Upper lobe of left lung (tissue), 6 donors: ENCODE data around the gene MACROD2. TPM values are rescaled to one million over a fixed set of nuclear protein-coding genes. Genes with fewer than 3 reads are reported as not detected.

Experiments used
- ATAC-seq, 2 donors: fragments of 200-7000 bp; cut with Tn5 transposase; one replicate each; pipeline ENCODE4 v1.9.1; 2022; ENCODE audit warnings: mild to moderate bottlenecking in 2 of 2, moderate library complexity in 2 of 2; ENCODE audit not compliant: low FRiP score in 2 of 2
- DNase-seq, 2 donors: peaks; one replicate each; pipeline ENCODE4 v3.0.0-alpha.2; 2019 to 2020
- H3K27ac ChIP-seq, 4 donors: fragments of 200-600 bp; sonication (generic); one replicate each; pipeline ENCODE4 v1.5.1; 2016 to 2019
- H3K27me3 ChIP-seq, 4 donors: fragments of 200-600 bp; sonication (generic); one replicate each; pipeline ENCODE4 v1.5.1; 2017 to 2019
- H3K36me3 ChIP-seq, 4 donors: fragments of 200-600 bp; sonication (generic); one replicate each; pipeline ENCODE4 v1.5.1; 2016 to 2019
- H3K4me1 ChIP-seq, 4 donors: fragments of 200-600 bp; sonication (generic); one replicate each; pipeline ENCODE4 v1.5.1; 2018 to 2019
- H3K4me3 ChIP-seq, 4 donors: fragments of 200-600 bp; sonication (generic); one replicate each; pipeline ENCODE4 v1.5.1; 2017 to 2019; ENCODE audit warnings: mild to moderate bottlenecking in 2 of 4, moderate library complexity in 1 of 4
- H3K9me3 ChIP-seq, 4 donors: fragments of 200-600 bp; sonication (generic); one replicate each; pipeline ENCODE4 v1.5.1; 2018 to 2019
- CTCF ChIP-seq, 6 experiments: fragments of 450-650 bp in 4 of 6; fragments of 200-600 bp in 2 of 6; sonication (generic) in 2 of 6; IDR thresholded peaks; one replicate each; pipeline ENCODE4 v1.5.1; 2016 to 2019; ENCODE audit warnings: antibody characterized with exemption in 6 of 6
- EP300 ChIP-seq, 4 donors: sonication (generic); formaldehyde crosslinking; IDR thresholded peaks; one replicate each; pipeline ENCODE4 v1.5.1; 2017; ENCODE audit warnings: antibody characterized with exemption in 4 of 4, control low read depth in 2 of 4
- POLR2A ChIP-seq, 4 donors: fragments of 450-650 bp; IDR thresholded peaks; one replicate each; pipeline ENCODE4 v1.5.1; 2016 to 2017; ENCODE audit warnings: antibody characterized with exemption in 4 of 4, mild to moderate bottlenecking in 2 of 4
- POLR2AphosphoS5 ChIP-seq, 2 donors: sonication (generic); formaldehyde crosslinking; IDR thresholded peaks; one replicate each; pipeline ENCODE4 v1.5.1; 2017; ENCODE audit warnings: antibody characterized with exemption in 2 of 2
- WGBS, 2 donors: methylation state at CpG; one replicate each; pipeline ENCODE4 v1.1.5; 2017 to 2018; 5-methylcytosine and 5-hydroxymethylcytosine counted together
- total RNA-seq, 6 donors: library from RNA; depleted of rRNA in 4 of 6; stranded (reverse); fragments of >200 nt in 4 of 6; gene quantifications; one replicate each; pipeline versions ENCODE4 v1.1.0 to v1.2.1, GENCODE V29; 2016 to 2021
- donor health status: DM: no; HTN: no; CAD: no; lungs with moderate emphysema.
- donor health status: DM: no; HTN: yes; CAD: no; lungs with severe emphysema.

The MACROD2 gene
- total RNA-seq, 6 donors from 2014 or later: 20.7 to 84.3 (median 36.3) TPM

DNA sequence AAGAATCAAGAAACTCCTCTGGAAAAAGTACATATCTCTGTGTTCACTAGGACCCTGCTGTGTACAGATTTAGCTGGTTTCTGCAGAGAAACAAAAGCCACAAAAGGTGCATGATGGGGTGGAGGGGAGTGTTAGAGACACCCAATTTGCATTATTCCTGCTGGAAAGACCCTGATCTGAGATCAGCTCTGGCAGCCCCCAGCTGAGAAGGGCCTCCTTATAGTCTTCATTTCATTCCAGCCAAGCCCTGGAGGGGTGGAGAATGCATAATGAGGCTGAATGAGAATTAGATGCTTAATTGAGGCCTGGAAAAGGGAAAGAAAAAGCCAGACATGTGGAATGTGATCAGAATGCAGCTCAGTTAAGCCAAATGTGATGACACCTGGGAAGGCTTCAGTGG is 2032.4 kb downstream of the MACROD2 start:
- Histone ChIP-seq H3K4me1 (no peaks in the 10 kb centered on the region), H3K36me3 (no peaks in the 10 kb centered on the region), H3K4me3 (no peak overlapping the region), H3K27ac (no peak overlapping the region), H3K9me3 (no peaks in the 10 kb centered on the region), H3K27me3 (no peaks in the 10 kb centered on the region)
- DNase-seq (no peak), ATAC-seq (no peak)
- TF ChIP-seq CTCF (IDR thresholded peaks at IDR 0.05) (no peak), POLR2AphosphoS5 (IDR thresholded peaks at IDR 0.05) (no peak), EP300 (IDR thresholded peaks at IDR 0.05) (no peak), POLR2A (IDR thresholded peaks at IDR 0.05) (no peak)

GRCh38 chr20:16028923-16029322 is 2033.6 kb downstream of the MACROD2 start:
- ATAC-seq (no peak), DNase-seq (no peak)
- Histone ChIP-seq H3K27me3 (no peaks in the 10 kb centered on the region), H3K36me3 (no peaks in the 10 kb centered on the region), H3K27ac (no peak overlapping the region), H3K4me1 (no peaks in the 10 kb centered on the region), H3K9me3 (no peaks in the 10 kb centered on the region), H3K4me3 (no peak overlapping the region)
- WGBS, 2 donors: 86 to 89% methylated on average over 6 of the region's 6 CpGs
- no peak for TF ChIP-seq EP300 (IDR thresholded peaks at IDR 0.05)
- no peak for TF ChIP-seq POLR2A (IDR thresholded peaks at IDR 0.05)
- TF ChIP-seq CTCF (IDR thresholded peaks at IDR 0.05): no peak
- no peak for TF ChIP-seq POLR2AphosphoS5 (IDR thresholded peaks at IDR 0.05)

GRCh38 chr20:16030253-16030652 is 2034.9 kb downstream of the MACROD2 start:
- no peaks in the 10 kb centered on the region for H3K4me1 ChIP-seq
- H3K27ac ChIP-seq: no peak overlapping the region
- H3K9me3 ChIP-seq: no peaks in the 10 kb centered on the region
- WGBS, 2 donors: 41 to 56% methylated on average over 2 of the region's 2 CpGs
- H3K36me3 ChIP-seq: no peaks in the 10 kb centered on the region
- no peaks in the 10 kb centered on the region for H3K27me3 ChIP-seq
- no peak for DNase-seq
- TF ChIP-seq CTCF (IDR thresholded peaks at IDR 0.05): no peak
- no peak for TF ChIP-seq EP300 (IDR thresholded peaks at IDR 0.05)
- no peak for TF ChIP-seq POLR2AphosphoS5 (IDR thresholded peaks at IDR 0.05)
- no peak for TF ChIP-seq POLR2A (IDR thresholded peaks at IDR 0.05)
- H3K4me3 ChIP-seq: no peak overlapping the region
- ATAC-seq: no peak

GRCh38 chr20:16035576-16035975 is 2040.3 kb downstream of the MACROD2 start:
- H3K36me3 ChIP-seq: no peaks in the 10 kb centered on the region
- no peak overlapping the region for H3K27ac ChIP-seq
- no peaks in the 10 kb centered on the region for H3K9me3 ChIP-seq
- no peaks in the 10 kb centered on the region for H3K27me3 ChIP-seq
- H3K4me3 ChIP-seq: no peak overlapping the region
- no peaks in the 10 kb centered on the region for H3K4me1 ChIP-seq
- DNase-seq (no peak), ATAC-seq (no peak)
- 82 to 90% methylated on average over 3 of the region's 3 CpGs for WGBS, 2 donors
- TF ChIP-seq CTCF (IDR thresholded peaks at IDR 0.05) (no peak), POLR2A (IDR thresholded peaks at IDR 0.05) (no peak), EP300 (IDR thresholded peaks at IDR 0.05) (no peak), POLR2AphosphoS5 (IDR thresholded peaks at IDR 0.05) (no peak)

DNA sequence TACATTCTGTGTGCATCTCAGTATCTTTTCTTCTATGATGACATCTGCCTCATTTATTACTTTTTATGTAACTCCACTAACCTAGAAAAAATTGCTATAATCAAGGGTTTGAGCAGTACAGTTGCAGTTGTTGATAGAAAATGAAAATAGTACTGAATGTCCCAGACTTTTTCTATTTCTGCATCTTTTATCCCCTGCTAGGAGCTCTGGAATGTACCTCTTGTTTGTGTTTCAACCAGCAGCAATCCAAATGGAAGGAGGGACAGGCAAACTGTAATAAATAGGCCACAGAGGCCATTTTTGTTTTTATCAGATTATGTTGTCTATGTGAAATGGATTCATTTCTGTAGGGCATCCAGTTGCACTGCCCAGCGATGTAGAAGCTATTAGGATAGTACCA is 2041.0 kb downstream of the MACROD2 start:
- no peaks in the 10 kb centered on the region for H3K4me1 ChIP-seq
- H3K27me3 ChIP-seq: no peaks in the 10 kb centered on the region
- ATAC-seq (no peak), DNase-seq (no peak)
- no peak for TF ChIP-seq EP300 (IDR thresholded peaks at IDR 0.05)
- no peak for TF ChIP-seq POLR2AphosphoS5 (IDR thresholded peaks at IDR 0.05)
- no peak for TF ChIP-seq CTCF (IDR thresholded peaks at IDR 0.05)
- no peak for TF ChIP-seq POLR2A (IDR thresholded peaks at IDR 0.05)
- no peaks in the 10 kb centered on the region for H3K9me3 ChIP-seq
- WGBS, 2 donors: 90 to 100% methylated on average over 1 of the region's 1 CpG
- no peak overlapping the region for H3K27ac ChIP-seq
- H3K36me3 ChIP-seq: no peaks in the 10 kb centered on the region
- H3K4me3 ChIP-seq: no peak overlapping the region
